Neural cell (in vitro differentiated cells): ENCODE results near the gene POLE3.

Experiments used
- EZH2 ChIP-seq: fragments of 200-600, 300-800 bp; shearing (Covaris generic), sonication (generic); IDR thresholded peaks from 2 replicates; pipeline ENCODE4 v1.6.1; 2014; ENCODE audit warnings: antibody characterized with exemption, low read length, borderline replicate concordance, mild to moderate bottlenecking; ENCODE audit not compliant: insufficient read depth, poor library complexity, severe bottlenecking
- MXI1 ChIP-seq: fragments of 450-650 bp; conservative IDR thresholded peaks from 2 replicates; pipeline ENCODE4 v1.6.1; 2014; ENCODE audit warnings: antibody characterized with exemption, mild to moderate bottlenecking; ENCODE audit not compliant: poor library complexity, severe bottlenecking
- POLR2AphosphoS5 ChIP-seq: IDR thresholded peaks from 2 replicates; pipeline ENCODE4 v1.6.1; 2012
- RAD21 ChIP-seq: fragments of 450-650 bp; conservative IDR thresholded peaks from 2 replicates; pipeline ENCODE4 v1.6.1; 2014; ENCODE audit warnings: antibody characterized with exemption, mild to moderate bottlenecking, moderate library complexity
- SMC3 ChIP-seq: fragments of 450-650 bp; conservative IDR thresholded peaks from 2 replicates; pipeline ENCODE4 v1.6.1; 2014; ENCODE audit warnings: antibody characterized with exemption, mild to moderate bottlenecking, moderate library complexity; ENCODE audit not compliant: poor library complexity
- TF ChIP-seq, protein P1 (sequence below): fragments of 450-650 bp; IDR thresholded peaks from 2 replicates; pipeline ENCODE4 v1.5.1; 2014; ENCODE audit warnings: antibody characterized with exemption, mild to moderate bottlenecking, moderate library complexity; ENCODE audit not compliant: poor library complexity, severe bottlenecking
- TF ChIP-seq, protein P2 (sequence below): IDR thresholded peaks from 2 replicates; pipeline ENCODE4 v1.6.1; 2012; ENCODE audit warnings: borderline replicate concordance

DNA sequence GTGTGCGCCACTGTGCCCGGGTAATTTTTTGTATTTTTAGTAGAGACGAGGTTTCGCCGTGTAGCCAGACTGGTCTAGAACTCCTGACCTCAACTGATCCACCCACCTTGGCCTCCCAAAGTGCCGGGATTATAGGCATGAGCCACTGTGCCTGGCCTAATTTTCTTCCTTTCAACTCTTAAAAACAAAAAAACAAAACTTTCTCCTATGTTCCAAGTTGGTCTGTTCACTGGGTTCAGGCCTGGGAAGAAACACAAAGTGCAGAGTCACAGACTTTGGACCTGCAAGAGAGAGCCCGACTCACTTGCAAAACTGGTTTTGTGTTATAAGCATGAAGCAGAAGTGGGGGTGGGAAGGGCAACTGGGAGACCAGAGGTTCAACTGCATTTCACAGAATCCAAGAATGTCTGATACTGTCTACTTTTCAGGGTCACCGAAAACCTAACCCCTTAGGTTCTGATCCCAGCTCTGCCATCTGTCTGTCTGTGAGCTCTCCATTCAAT, 28.5 kb downstream of the POLE3 start:
- TF ChIP-seq, protein P1, sequence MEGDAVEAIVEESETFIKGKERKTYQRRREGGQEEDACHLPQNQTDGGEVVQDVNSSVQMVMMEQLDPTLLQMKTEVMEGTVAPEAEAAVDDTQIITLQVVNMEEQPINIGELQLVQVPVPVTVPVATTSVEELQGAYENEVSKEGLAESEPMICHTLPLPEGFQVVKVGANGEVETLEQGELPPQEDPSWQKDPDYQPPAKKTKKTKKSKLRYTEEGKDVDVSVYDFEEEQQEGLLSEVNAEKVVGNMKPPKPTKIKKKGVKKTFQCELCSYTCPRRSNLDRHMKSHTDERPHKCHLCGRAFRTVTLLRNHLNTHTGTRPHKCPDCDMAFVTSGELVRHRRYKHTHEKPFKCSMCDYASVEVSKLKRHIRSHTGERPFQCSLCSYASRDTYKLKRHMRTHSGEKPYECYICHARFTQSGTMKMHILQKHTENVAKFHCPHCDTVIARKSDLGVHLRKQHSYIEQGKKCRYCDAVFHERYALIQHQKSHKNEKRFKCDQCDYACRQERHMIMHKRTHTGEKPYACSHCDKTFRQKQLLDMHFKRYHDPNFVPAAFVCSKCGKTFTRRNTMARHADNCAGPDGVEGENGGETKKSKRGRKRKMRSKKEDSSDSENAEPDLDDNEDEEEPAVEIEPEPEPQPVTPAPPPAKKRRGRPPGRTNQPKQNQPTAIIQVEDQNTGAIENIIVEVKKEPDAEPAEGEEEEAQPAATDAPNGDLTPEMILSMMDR = no peak
- TF ChIP-seq RAD21 (no peak), EZH2 (no peak), POLR2AphosphoS5 (no peak), SMC3 (no peak), MXI1 (no peak)
- TF ChIP-seq, protein P2, sequence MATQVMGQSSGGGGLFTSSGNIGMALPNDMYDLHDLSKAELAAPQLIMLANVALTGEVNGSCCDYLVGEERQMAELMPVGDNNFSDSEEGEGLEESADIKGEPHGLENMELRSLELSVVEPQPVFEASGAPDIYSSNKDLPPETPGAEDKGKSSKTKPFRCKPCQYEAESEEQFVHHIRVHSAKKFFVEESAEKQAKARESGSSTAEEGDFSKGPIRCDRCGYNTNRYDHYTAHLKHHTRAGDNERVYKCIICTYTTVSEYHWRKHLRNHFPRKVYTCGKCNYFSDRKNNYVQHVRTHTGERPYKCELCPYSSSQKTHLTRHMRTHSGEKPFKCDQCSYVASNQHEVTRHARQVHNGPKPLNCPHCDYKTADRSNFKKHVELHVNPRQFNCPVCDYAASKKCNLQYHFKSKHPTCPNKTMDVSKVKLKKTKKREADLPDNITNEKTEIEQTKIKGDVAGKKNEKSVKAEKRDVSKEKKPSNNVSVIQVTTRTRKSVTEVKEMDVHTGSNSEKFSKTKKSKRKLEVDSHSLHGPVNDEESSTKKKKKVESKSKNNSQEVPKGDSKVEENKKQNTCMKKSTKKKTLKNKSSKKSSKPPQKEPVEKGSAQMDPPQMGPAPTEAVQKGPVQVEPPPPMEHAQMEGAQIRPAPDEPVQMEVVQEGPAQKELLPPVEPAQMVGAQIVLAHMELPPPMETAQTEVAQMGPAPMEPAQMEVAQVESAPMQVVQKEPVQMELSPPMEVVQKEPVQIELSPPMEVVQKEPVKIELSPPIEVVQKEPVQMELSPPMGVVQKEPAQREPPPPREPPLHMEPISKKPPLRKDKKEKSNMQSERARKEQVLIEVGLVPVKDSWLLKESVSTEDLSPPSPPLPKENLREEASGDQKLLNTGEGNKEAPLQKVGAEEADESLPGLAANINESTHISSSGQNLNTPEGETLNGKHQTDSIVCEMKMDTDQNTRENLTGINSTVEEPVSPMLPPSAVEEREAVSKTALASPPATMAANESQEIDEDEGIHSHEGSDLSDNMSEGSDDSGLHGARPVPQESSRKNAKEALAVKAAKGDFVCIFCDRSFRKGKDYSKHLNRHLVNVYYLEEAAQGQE = no peak
